H9 (cell line): ENCODE data around the gene MED10. TPM values are rescaled to one million over a fixed set of nuclear protein-coding genes. Genes with fewer than 3 reads are reported as not detected.

Experiments
- DNase-seq: peaks from one replicate; pipeline ENCODE4 v3.0.0-alpha.2; 2017
- H2AFZ ChIP-seq: one replicate; pipeline ENCODE4 v1.6.1; 2013; ENCODE audit warnings: mild to moderate bottlenecking, low read length, control low read depth, moderate library complexity
- H2AK5ac ChIP-seq: 2 replicates; pipeline ENCODE4 v1.6.1; 2013; ENCODE audit warnings: low read length, control low read depth, mixed read lengths; ENCODE audit not compliant: insufficient read length
- H2BK120ac ChIP-seq: one replicate; pipeline ENCODE4 v1.6.1; 2013; ENCODE audit warnings: low read depth, mild to moderate bottlenecking, low read length, control low read depth, inconsistent platforms; ENCODE audit not compliant: poor library complexity, severe bottlenecking
- H2BK12ac ChIP-seq: 2 replicates; pipeline ENCODE4 v1.6.1; 2013; ENCODE audit warnings: low read length, control low read depth, mixed read lengths, low read depth; ENCODE audit not compliant: insufficient read length
- H2BK15ac ChIP-seq: 2 replicates; pipeline ENCODE4 v1.6.1; 2013; ENCODE audit warnings: low read depth, low read length, control low read depth
- H2BK20ac ChIP-seq: one replicate; pipeline ENCODE4 v1.6.1; 2013; ENCODE audit warnings: low read depth, mild to moderate bottlenecking, low read length, control low read depth, inconsistent platforms; ENCODE audit not compliant: poor library complexity, severe bottlenecking
- H2BK5ac ChIP-seq: 2 replicates; pipeline ENCODE4 v1.6.1; 2013; ENCODE audit warnings: low read length, control low read depth, mixed read lengths; ENCODE audit not compliant: insufficient read length
- H3K14ac ChIP-seq: 2 replicates; pipeline ENCODE4 v1.6.1; 2013; ENCODE audit warnings: low read length, control low read depth; ENCODE audit not compliant: insufficient read depth
- H3K18ac ChIP-seq: 2 replicates; pipeline ENCODE4 v1.6.1; 2013; ENCODE audit warnings: low read depth, mild to moderate bottlenecking, mixed read lengths, low read length, control low read depth; ENCODE audit not compliant: insufficient read length
- H3K23ac ChIP-seq: 2 replicates; pipeline ENCODE4 v1.6.1; 2013; ENCODE audit warnings: low read length, control low read depth, mixed read lengths, low read depth; ENCODE audit not compliant: insufficient read length
- H3K23me2 ChIP-seq: 2 replicates; pipeline ENCODE4 v1.6.1; 2013; ENCODE audit warnings: low read depth, mild to moderate bottlenecking, mixed read lengths, low read length, control low read depth; ENCODE audit not compliant: insufficient read length, poor library complexity, severe bottlenecking
- H3K27ac ChIP-seq: 2 replicates; pipeline ENCODE4 v1.5.1; 2013; ENCODE audit warnings: low read length, control low read depth, mixed read lengths, low read depth; ENCODE audit not compliant: insufficient read length
- H3K27me3 ChIP-seq: 2 replicates; pipeline ENCODE4 v1.6.1; 2013; ENCODE audit warnings: low read length, control low read depth, inconsistent platforms; ENCODE audit not compliant: insufficient read depth
- H3K4ac ChIP-seq: 2 replicates; pipeline ENCODE4 v1.6.1; 2013; ENCODE audit warnings: low read depth, mild to moderate bottlenecking, control low read depth, inconsistent platforms, low read length, moderate library complexity
- H3K4me1 ChIP-seq: 2 replicates; pipeline ENCODE4 v1.6.1; 2013; ENCODE audit warnings: low read length, control low read depth, inconsistent platforms; ENCODE audit not compliant: insufficient read depth
- H3K4me2 ChIP-seq: 2 replicates; pipeline ENCODE4 v1.6.1; 2013; ENCODE audit warnings: low read length, control low read depth, mixed read lengths; ENCODE audit not compliant: insufficient read length, insufficient read depth
- H3K56ac ChIP-seq: 2 replicates; pipeline ENCODE4 v1.6.1; 2013; ENCODE audit warnings: low read depth, mild to moderate bottlenecking, mixed read lengths, low read length, control low read depth; ENCODE audit not compliant: insufficient read length
- H3K79me1 ChIP-seq: 2 replicates; pipeline ENCODE4 v1.6.1; 2013; ENCODE audit warnings: low read depth, mild to moderate bottlenecking, moderate library complexity, low read length, control low read depth, inconsistent platforms; ENCODE audit not compliant: insufficient read depth, poor library complexity, severe bottlenecking
- H3K79me2 ChIP-seq: 2 replicates; pipeline ENCODE4 v1.6.1; 2013; ENCODE audit warnings: low read length, control low read depth, inconsistent platforms; ENCODE audit not compliant: insufficient read depth
- H3K9ac ChIP-seq: 2 replicates; pipeline ENCODE4 v1.6.1; 2013; ENCODE audit warnings: low read length, control low read depth, mixed read lengths; ENCODE audit not compliant: insufficient read length; ENCODE audit errors: extremely low read depth
- H3K9me3 ChIP-seq: one replicate; pipeline ENCODE4 v1.6.1; 2013; ENCODE audit warnings: low read depth, low read length, inconsistent platforms; ENCODE audit not compliant: control insufficient read depth
- H3T11ph ChIP-seq: one replicate; pipeline ENCODE4 v1.6.1; 2013; ENCODE audit warnings: mild to moderate bottlenecking, low read length, control low read depth, inconsistent platforms
- H4K20me1 ChIP-seq: one replicate; pipeline ENCODE4 v1.6.1; 2013; ENCODE audit not compliant: control insufficient read depth, insufficient read length, insufficient read depth
- H4K5ac ChIP-seq: 2 replicates; pipeline ENCODE4 v1.6.1; 2013; ENCODE audit warnings: low read depth, mild to moderate bottlenecking, mixed read lengths, low read length, control low read depth; ENCODE audit not compliant: insufficient read length
- H4K8ac ChIP-seq: replicated peaks from 2 replicates; pipeline ENCODE4 v1.6.1; 2013; ENCODE audit warnings: low read length, control low read depth, mixed read lengths, low read depth; ENCODE audit not compliant: insufficient read length
- H4K91ac ChIP-seq: 2 replicates; pipeline ENCODE4 v1.6.1; 2013; ENCODE audit warnings: low read depth, mild to moderate bottlenecking, moderate library complexity, mixed read lengths, low read length, control low read depth; ENCODE audit not compliant: insufficient read length
- H3K27ac Mint-ChIP-seq, 3 experiments: 2 replicates in 2 of 3; 3 replicates in 1 of 3; pipeline ENCODE4 v1.8.0; 2020 to 2021; ENCODE audit warnings: mixed read lengths in 3 of 3, mild to moderate bottlenecking in 1 of 3, moderate library complexity in 1 of 3
- H3K27me3 Mint-ChIP-seq: 2 replicates; pipeline ENCODE4 v1.8.0; 2021; ENCODE audit warnings: low read depth, mild to moderate bottlenecking, moderate library complexity, mixed read lengths
- H3K36me3 Mint-ChIP-seq, 3 experiments: 2 replicates in 2 of 3; 3 replicates in 1 of 3; pipeline ENCODE4 v1.8.0; 2020 to 2021; ENCODE audit warnings: low read depth in 3 of 3, mixed read lengths in 3 of 3; ENCODE audit not compliant: insufficient read depth in 1 of 3
- H3K4me1 Mint-ChIP-seq, 2 experiments: 2 replicates each; pipeline ENCODE4 v1.8.0; 2020; ENCODE audit warnings: mixed read lengths in 2 of 2
- H3K4me3 Mint-ChIP-seq, 2 experiments: 2 replicates in 1 of 2; 3 replicates in 1 of 2; pipeline ENCODE4 v1.8.0; 2020 to 2021; ENCODE audit warnings: mild to moderate bottlenecking in 2 of 2, mixed read lengths in 2 of 2, moderate library complexity in 1 of 2
- H3K9me3 Mint-ChIP-seq, 2 experiments: 2 replicates in 1 of 2; 3 replicates in 1 of 2; pipeline ENCODE4 v1.8.0; 2020; ENCODE audit warnings: mild to moderate bottlenecking in 2 of 2, mixed read lengths in 2 of 2, moderate library complexity in 1 of 2
- WGBS: extraction: QIAGEN DNeasy Blood & Tissue Kit; methylation state at CpG from one replicate; pipeline ENCODE4 v1.1.7; 2013; ENCODE audit warnings: missing lambda C conversion rate, low lambda C conversion rate, mixed read lengths; ENCODE audit not compliant: insufficient read length; ENCODE audit errors: extremely low coverage; 5-methylcytosine and 5-hydroxymethylcytosine counted together
- total RNA-seq: library from RNA; stranded (reverse); gene quantifications from 2 replicates; pipeline ENCODE4 v1.2.1, GENCODE V29; 2021
- TF ChIP-seq, protein P1 (sequence below): fragments of 200-600 bp; sonication (generic); conservative IDR thresholded peaks from 3 replicates; pipeline ENCODE4 v1.8.0; 2021; ENCODE audit warnings: antibody characterized with exemption, mild to moderate bottlenecking

Gene MED10
- total RNA-seq, 1 experiment from 2014 or later, result 35.3 TPM

DNA sequence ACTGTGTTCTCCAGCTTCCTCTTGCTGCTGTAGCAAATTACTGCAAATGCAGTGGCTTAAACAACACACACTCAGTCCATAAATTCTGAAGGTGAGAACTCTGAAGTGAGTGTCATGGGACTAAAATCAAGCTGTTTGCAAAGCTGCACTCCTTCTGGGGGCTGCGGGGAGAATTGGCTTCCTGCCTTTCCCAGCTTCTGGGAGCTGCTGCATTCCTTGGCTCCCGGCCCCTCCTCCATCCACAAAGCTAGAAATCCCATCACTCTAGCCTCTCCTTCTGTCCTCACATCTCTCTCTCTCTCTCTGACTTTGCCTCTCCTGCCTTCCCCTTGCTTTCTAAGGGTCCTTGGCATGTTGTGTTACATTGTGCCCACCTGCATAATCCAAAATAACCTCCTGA is 14.2 kb upstream of the MED10 start:
- no peak overlapping the region for H4K8ac ChIP-seq
- no peak for DNase-seq
- no peak overlapping the region for H4K5ac ChIP-seq
- no peak overlapping the region for H2AFZ ChIP-seq
- Mint-ChIP-seq H3K9me3 (peaks cover 2 to 8% of the 10 kb centered on the region in 2 experiments; a peak in 2 of 5 replicates), H3K4me1 (0 out of 4 replicates have a peak, but pooled peaks cover 0 to 2% of the 10 kb centered on the region in 2 experiments), H3K36me3 (no peaks in the 10 kb centered on the region), H3K27me3 (peaks cover 36% of the 10 kb centered on the region), H3K27ac (no peak overlapping the region), H3K4me3 (no peak overlapping the region)
- H3K4ac ChIP-seq, result no peak overlapping the region
- no peak overlapping the region for H2AK5ac ChIP-seq
- no peak overlapping the region for H3K27ac ChIP-seq
- H3K18ac ChIP-seq, result no peak overlapping the region
- no peak overlapping the region for H3K9ac ChIP-seq
- H3K79me1 ChIP-seq, result no peaks in the 10 kb centered on the region
- H3K14ac ChIP-seq, result no peak overlapping the region
- H3K23me2 ChIP-seq, result no peaks in the 10 kb centered on the region
- no peaks in the 10 kb centered on the region for H3K9me3 ChIP-seq
- no peak overlapping the region for H2BK20ac ChIP-seq
- no peak overlapping the region for H2BK15ac ChIP-seq
- H2BK5ac ChIP-seq, result no peak overlapping the region
- no peaks in the 10 kb centered on the region for H3K79me2 ChIP-seq
- no peaks in the 10 kb centered on the region for H4K20me1 ChIP-seq
- WGBS, result no CpG with 5 or more reads among the region's 2 CpGs
- no peak overlapping the region for H3K56ac ChIP-seq
- no peak overlapping the region for H3K23ac ChIP-seq
- no peak overlapping the region for H2BK120ac ChIP-seq
- H3K4me2 ChIP-seq, result no peak overlapping the region
- TF ChIP-seq, protein P1, sequence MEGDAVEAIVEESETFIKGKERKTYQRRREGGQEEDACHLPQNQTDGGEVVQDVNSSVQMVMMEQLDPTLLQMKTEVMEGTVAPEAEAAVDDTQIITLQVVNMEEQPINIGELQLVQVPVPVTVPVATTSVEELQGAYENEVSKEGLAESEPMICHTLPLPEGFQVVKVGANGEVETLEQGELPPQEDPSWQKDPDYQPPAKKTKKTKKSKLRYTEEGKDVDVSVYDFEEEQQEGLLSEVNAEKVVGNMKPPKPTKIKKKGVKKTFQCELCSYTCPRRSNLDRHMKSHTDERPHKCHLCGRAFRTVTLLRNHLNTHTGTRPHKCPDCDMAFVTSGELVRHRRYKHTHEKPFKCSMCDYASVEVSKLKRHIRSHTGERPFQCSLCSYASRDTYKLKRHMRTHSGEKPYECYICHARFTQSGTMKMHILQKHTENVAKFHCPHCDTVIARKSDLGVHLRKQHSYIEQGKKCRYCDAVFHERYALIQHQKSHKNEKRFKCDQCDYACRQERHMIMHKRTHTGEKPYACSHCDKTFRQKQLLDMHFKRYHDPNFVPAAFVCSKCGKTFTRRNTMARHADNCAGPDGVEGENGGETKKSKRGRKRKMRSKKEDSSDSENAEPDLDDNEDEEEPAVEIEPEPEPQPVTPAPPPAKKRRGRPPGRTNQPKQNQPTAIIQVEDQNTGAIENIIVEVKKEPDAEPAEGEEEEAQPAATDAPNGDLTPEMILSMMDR, result no peak
- H3K4me1 ChIP-seq, result no peaks in the 10 kb centered on the region
- no peaks in the 10 kb centered on the region for H3K27me3 ChIP-seq
- H2BK12ac ChIP-seq, result no peak overlapping the region
- no peak overlapping the region for H3T11ph ChIP-seq
- H4K91ac ChIP-seq, result no peak overlapping the region
